K562 (cell line): Measurements from ENCODE around the gene ERCC6L. TPM values are rescaled to one million over a fixed set of nuclear protein-coding genes. Genes with fewer than 3 reads are reported as not detected.

ENCODE experiments used
- ATAC-seq: fragments of 200-7000 bp; cut with Tn5 transposase; 3 replicates; pipeline ENCODE4 v1.9.1; 2020; ENCODE audit warnings: moderate library complexity
- BruUV-seq: library from RNA; stranded (reverse); fragments of 400-500 nt; replicated peaks from 2 replicates; lab custom pipeline; 2021; lab: Mats Ljungman, UMichigan
- CTCF ChIA-PET: fragments of 300-600 bp; formaldehyde crosslinking; extraction: SDS; loops from one replicate; lab custom pipeline; 2021; ENCODE audit warnings: low intra/inter-chr PET ratio; lab: Yijun Ruan, JAX
- POLR2A ChIA-PET: fragments of 300-600, 350-650 bp; sonication (Branson Sonifier 250); formaldehyde crosslinking; extraction: SDS; loops from one replicate; lab custom pipeline; 2021; ENCODE audit warnings: antibody characterized with exemption, inconsistent platforms; lab: Yijun Ruan, JAX
- DNase-seq, 4 experiments: peaks; one replicate each; pipeline versions ENCODE4 v3.0.0 to v3.0.0-alpha.2; 2011 to 2018; ENCODE audit warnings: low spot score in 3 of 4, mixed read lengths in 3 of 4; ENCODE audit errors: extremely low read depth in 1 of 4
- FAIRE-seq: peaks from 2 replicates; lab custom pipeline; 2011; peaks lifted over from hg19 to GRCh38; lab: Jason Lieb, UNC
- H2AFZ ChIP-seq: 2 replicates; pipeline ENCODE4 v1.6.0; 2011; ENCODE audit warnings: low read depth, low read length, control low read depth, inconsistent platforms
- H3K27ac ChIP-seq: fragments of 200-600 bp; 3 replicates; pipeline ENCODE4 v1.8.0; 2011; ENCODE audit warnings: low read depth, mild to moderate bottlenecking, control low read depth, inconsistent platforms, low read length, moderate library complexity, mixed read lengths; ENCODE audit errors: extremely low read depth
- H3K27me3 ChIP-seq, 2 experiments: fragments of 300-600 bp in 1 of 2; 2 replicates in 1 of 2; 3 replicates in 1 of 2; pipeline versions ENCODE4 v1.6.0 to v1.8.0; 2011; ENCODE audit warnings: inconsistent platforms in 2 of 2, low read length in 2 of 2, mild to moderate bottlenecking in 1 of 2, mixed read lengths in 1 of 2, moderate library complexity in 1 of 2; ENCODE audit not compliant: control insufficient read depth in 2 of 2, insufficient read depth in 2 of 2
- H3K36me3 ChIP-seq: fragments of 300-600 bp; 3 replicates; pipeline ENCODE4 v1.8.0; 2011; ENCODE audit warnings: mild to moderate bottlenecking, low read length, inconsistent platforms; ENCODE audit not compliant: control insufficient read depth, insufficient read depth
- H3K4me1 ChIP-seq, 2 experiments: fragments of 200-600 bp in 1 of 2; replicated peaks in 1 of 2; 2 replicates in 1 of 2; 3 replicates in 1 of 2; pipeline versions ENCODE4 v1.5.1 to v1.8.0; 2011; ENCODE audit warnings: inconsistent platforms in 2 of 2, low read length in 2 of 2, mild to moderate bottlenecking in 1 of 2, mixed read lengths in 1 of 2, moderate library complexity in 1 of 2; ENCODE audit not compliant: control insufficient read depth in 2 of 2, insufficient read depth in 2 of 2
- H3K4me2 ChIP-seq: 2 replicates; pipeline ENCODE4 v1.6.1; 2011; ENCODE audit warnings: low read length, control low read depth, inconsistent platforms, mixed read lengths; ENCODE audit not compliant: insufficient read depth
- H3K4me3 ChIP-seq: fragments of 200-600 bp; sonication (generic), shearing (Covaris generic); 2 replicates; pipeline ENCODE4 v1.5.1; 2016; ENCODE audit warnings: control low read depth, inconsistent platforms
- H3K79me2 ChIP-seq: fragments of 200-600 bp; 3 replicates; pipeline ENCODE4 v1.8.0; 2011; ENCODE audit warnings: low read length, inconsistent platforms; ENCODE audit not compliant: control insufficient read depth, insufficient read depth
- H3K9ac ChIP-seq, 2 experiments: 2 replicates each; pipeline versions ENCODE4 v1.6.0 to v1.6.1; 2011; ENCODE audit warnings: low read depth in 2 of 2, low read length in 2 of 2, control low read depth in 1 of 2, inconsistent platforms in 1 of 2, mild to moderate bottlenecking in 1 of 2, mixed read lengths in 1 of 2; ENCODE audit not compliant: insufficient read depth in 1 of 2
- H3K9me1 ChIP-seq: one replicate; pipeline ENCODE4 v1.6.0; 2011; ENCODE audit warnings: inconsistent platforms, mild to moderate bottlenecking, low read length, moderate library complexity; ENCODE audit not compliant: control insufficient read depth, insufficient read depth
- H3K9me3 ChIP-seq: replicated peaks from 2 replicates; pipeline ENCODE4 v1.5.1; 2011; ENCODE audit warnings: low read depth, low read length, inconsistent platforms; ENCODE audit not compliant: control insufficient read depth, insufficient read depth
- H4K20me1 ChIP-seq: replicated peaks from 2 replicates; pipeline ENCODE4 v1.6.1; 2011; ENCODE audit warnings: low read length, inconsistent platforms, mixed read lengths; ENCODE audit not compliant: control insufficient read depth, insufficient read depth
- BRD9 ChIP-seq: fragments of 450-650 bp; IDR thresholded peaks from 2 replicates; pipeline ENCODE4 v1.6.1; 2018; ENCODE audit warnings: low read depth; ENCODE audit not compliant: partially characterized antibody
- EP300 ChIP-seq: IDR thresholded peaks from 2 replicates; pipeline ENCODE4 v1.6.1; 2012; ENCODE audit warnings: low read length, improper control_type of control experiment
- EWSR1 ChIP-seq: fragments of 450-650 bp; IDR thresholded peaks from 2 replicates; pipeline ENCODE4 v1.6.1; 2018; ENCODE audit warnings: borderline replicate concordance, mild to moderate bottlenecking, low read depth, moderate library complexity; ENCODE audit not compliant: partially characterized antibody
- GABPB1 ChIP-seq: sonication (generic); formaldehyde crosslinking; IDR thresholded peaks from 2 replicates; pipeline ENCODE4 v1.8.0; 2022; ENCODE audit warnings: mild to moderate bottlenecking, missing genetic modification reagents
- PCBP1 ChIP-seq: fragments of 200-400 bp; formaldehyde crosslinking; IDR thresholded peaks from 2 replicates; pipeline ENCODE4 v1.6.1; 2018; ENCODE audit warnings: mild to moderate bottlenecking, low read depth, low read length; ENCODE audit not compliant: poor library complexity, severe bottlenecking
- ZNF165 ChIP-seq: fragments of 250-450 bp; sonication (Bioruptor Pico); IDR thresholded peaks from 2 replicates; pipeline ENCODE4 v1.4.0; 2020; ENCODE audit warnings: borderline replicate concordance
- ZNF518B ChIP-seq: fragments of 250-450 bp; sonication (Bioruptor Pico); IDR thresholded peaks from 2 replicates; pipeline ENCODE4 v1.5.0; 2021; ENCODE audit warnings: mild to moderate bottlenecking, moderate library complexity
- ZNF561 ChIP-seq: fragments of 450-650 bp; formaldehyde crosslinking; conservative IDR thresholded peaks from 2 replicates; pipeline ENCODE4 v1.4.0; 2020; ENCODE audit warnings: mild to moderate bottlenecking, moderate library complexity
- WGBS: fragments of 100-300 bp; shearing (Covaris generic); methylation state at CpG from one replicate; pipeline ENCODE4 v1.1.6; 2016; ENCODE audit warnings: low coverage, mixed read lengths; ENCODE audit not compliant: insufficient coverage; ENCODE audit errors: missing lambda C conversion rate; 5-methylcytosine and 5-hydroxymethylcytosine counted together
- in situ Hi-C: fragments of 300-500 bp; cut with MboI; formaldehyde crosslinking; loops from 4 replicates; pipeline ENCODE4 v1.15.0; 2018; ENCODE audit warnings: inconsistent platforms, mixed read lengths
- intact Hi-C: fragments of 100-400 bp; cut with micrococcal nuclease; formaldehyde crosslinking; loops from 2 replicates; pipeline ENCODE4 v1.14.2; 2022
- polyA plus RNA-seq, 8 experiments: library from polyadenylated mRNA; depleted of rRNA in 4 of 8; stranded (reverse) in 5 of 8; unstranded in 3 of 8; fragments of >200 nt; fragmentation: Nextera tagmentation in 2 of 8; fragmentation: Illumina TruSeq in 1 of 8; extraction: Ambion mirVana in 2 of 8; extraction: Trizol in 1 of 8; gene quantifications; 2 replicates each; pipeline versions ENCODE4 v1.2.1 to v1.2.3, GENCODE V29; 2011 to 2014; ENCODE audit warnings: inconsistent platforms in 1 of 8, missing spikeins in 1 of 8
- total RNA-seq, 7 experiments: library from RNA; depleted of rRNA in 6 of 7; stranded (reverse); fragments of >200 nt in 6 of 7; fragmentation: Illumina TruSeq in 2 of 7; extraction: Trizol in 2 of 7; gene quantifications; 2 replicates each; pipeline versions ENCODE4 v1.2.1 to v1.2.3, GENCODE V29; 2011 to 2021; ENCODE audit warnings: low replicate concordance in 1 of 7
- TF ChIP-seq, protein P1 (sequence below): sonication (generic); formaldehyde crosslinking; IDR thresholded peaks from 2 replicates; pipeline ENCODE4 v1.8.0; 2023; ENCODE audit warnings: missing genetic modification reagents, mild to moderate bottlenecking, borderline replicate concordance

Gene ERCC6L
- total and polyA plus RNA-seq, 9 of the 15 experiments (the other 6 are each of a cell fraction or from before 2014, with no cell fraction given), result 6.4 to 17.4 (median 11.9) TPM

- Histone ChIP-seq H3K4me2 (no peak overlapping the region), H3K36me3 (no peaks in the 10 kb centered on the region), H3K4me3 (no peak overlapping the region), H3K9me3 (no peaks in the 10 kb centered on the region), H3K27ac (no peak overlapping the region), H3K4me1 (no peaks in the 10 kb centered on the region; a peak in 2 of 5 replicates), H4K20me1 (no peaks in the 10 kb centered on the region), H3K9me1 (no peaks in the 10 kb centered on the region), H3K9ac (no peak overlapping the region), H3K27me3 (peaks cover 0 to 5% of the 10 kb centered on the region in 2 experiments; a peak in 1 of 5 replicates), H2AFZ (no peak overlapping the region), H3K79me2 (no peaks in the 10 kb centered on the region)
- TF ChIP-seq BRD9 (no peak), ZNF518B (CRISPR knock-in tag) (no peak), PCBP1 (no peak), ZNF561 (CRISPR knock-in tag) (no peak), EWSR1 (no peak), GABPB1 (CRISPR knock-in tag) (no peak), EP300 (no peak), ZNF165 (CRISPR knock-in tag) (no peak)
- TF ChIP-seq, protein P1, sequence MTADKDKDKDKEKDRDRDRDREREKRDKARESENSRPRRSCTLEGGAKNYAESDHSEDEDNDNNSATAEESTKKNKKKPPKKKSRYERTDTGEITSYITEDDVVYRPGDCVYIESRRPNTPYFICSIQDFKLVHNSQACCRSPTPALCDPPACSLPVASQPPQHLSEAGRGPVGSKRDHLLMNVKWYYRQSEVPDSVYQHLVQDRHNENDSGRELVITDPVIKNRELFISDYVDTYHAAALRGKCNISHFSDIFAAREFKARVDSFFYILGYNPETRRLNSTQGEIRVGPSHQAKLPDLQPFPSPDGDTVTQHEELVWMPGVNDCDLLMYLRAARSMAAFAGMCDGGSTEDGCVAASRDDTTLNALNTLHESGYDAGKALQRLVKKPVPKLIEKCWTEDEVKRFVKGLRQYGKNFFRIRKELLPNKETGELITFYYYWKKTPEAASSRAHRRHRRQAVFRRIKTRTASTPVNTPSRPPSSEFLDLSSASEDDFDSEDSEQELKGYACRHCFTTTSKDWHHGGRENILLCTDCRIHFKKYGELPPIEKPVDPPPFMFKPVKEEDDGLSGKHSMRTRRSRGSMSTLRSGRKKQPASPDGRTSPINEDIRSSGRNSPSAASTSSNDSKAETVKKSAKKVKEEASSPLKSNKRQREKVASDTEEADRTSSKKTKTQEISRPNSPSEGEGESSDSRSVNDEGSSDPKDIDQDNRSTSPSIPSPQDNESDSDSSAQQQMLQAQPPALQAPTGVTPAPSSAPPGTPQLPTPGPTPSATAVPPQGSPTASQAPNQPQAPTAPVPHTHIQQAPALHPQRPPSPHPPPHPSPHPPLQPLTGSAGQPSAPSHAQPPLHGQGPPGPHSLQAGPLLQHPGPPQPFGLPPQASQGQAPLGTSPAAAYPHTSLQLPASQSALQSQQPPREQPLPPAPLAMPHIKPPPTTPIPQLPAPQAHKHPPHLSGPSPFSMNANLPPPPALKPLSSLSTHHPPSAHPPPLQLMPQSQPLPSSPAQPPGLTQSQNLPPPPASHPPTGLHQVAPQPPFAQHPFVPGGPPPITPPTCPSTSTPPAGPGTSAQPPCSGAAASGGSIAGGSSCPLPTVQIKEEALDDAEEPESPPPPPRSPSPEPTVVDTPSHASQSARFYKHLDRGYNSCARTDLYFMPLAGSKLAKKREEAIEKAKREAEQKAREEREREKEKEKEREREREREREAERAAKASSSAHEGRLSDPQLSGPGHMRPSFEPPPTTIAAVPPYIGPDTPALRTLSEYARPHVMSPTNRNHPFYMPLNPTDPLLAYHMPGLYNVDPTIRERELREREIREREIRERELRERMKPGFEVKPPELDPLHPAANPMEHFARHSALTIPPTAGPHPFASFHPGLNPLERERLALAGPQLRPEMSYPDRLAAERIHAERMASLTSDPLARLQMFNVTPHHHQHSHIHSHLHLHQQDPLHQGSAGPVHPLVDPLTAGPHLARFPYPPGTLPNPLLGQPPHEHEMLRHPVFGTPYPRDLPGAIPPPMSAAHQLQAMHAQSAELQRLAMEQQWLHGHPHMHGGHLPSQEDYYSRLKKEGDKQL (CRISPR knock-in tag), result no peak
- CTCF ChIA-PET, result no interaction called here
- in situ Hi-C loops (no loop called here), intact Hi-C loops (no loop called here)
- FAIRE-seq (no peak), ATAC-seq (no peak), DNase-seq (no peak)
- BruUV-seq, result no TSS peak
- POLR2A ChIA-PET, result interaction anchor here (0.8 to 1.7 kb wide), 4 partner anchors 9 to 22 kb away, joined by 3 to 6 read pairs (median 4); partner anchors contain the start of gene RPS4X
- WGBS, result 17% methylated on average over 2 of the region's 17 CpGs
Observed at GRCh38 chrX:72254816-72255215, 16.0 kb upstream of the ERCC6L start.
